Large intestine (tissue), 12 donors: ENCODE results near the gene CRYBB1. TPM values are rescaled to one million over a fixed set of nuclear protein-coding genes. Genes with fewer than 3 reads are reported as not detected.

ENCODE experiments used
- DNase-seq, 2 donors: peaks; one replicate each; pipeline versions ENCODE4 v3.0.0 to v3.0.0-alpha.2; 2013
- H3K27ac ChIP-seq: one replicate; pipeline ENCODE4 v1.5.1; 2013; ENCODE audit warnings: low read length
- H3K27me3 ChIP-seq: 2 replicates; pipeline ENCODE4 v1.6.1; 2013; ENCODE audit warnings: low read length; ENCODE audit not compliant: control insufficient read depth, insufficient read depth
- H3K36me3 ChIP-seq: 2 replicates; pipeline ENCODE4 v1.6.1; 2013; ENCODE audit warnings: low read length; ENCODE audit not compliant: control insufficient read depth, insufficient read depth
- H3K4me1 ChIP-seq: one replicate; pipeline ENCODE4 v1.6.1; 2013; ENCODE audit warnings: low read length; ENCODE audit not compliant: control insufficient read depth, insufficient read depth
- H3K4me3 ChIP-seq: one replicate; pipeline ENCODE4 v1.5.1; 2013; ENCODE audit warnings: low read length
- H3K9me3 ChIP-seq: one replicate; pipeline ENCODE4 v1.6.1; 2013; ENCODE audit warnings: mild to moderate bottlenecking, low read depth, low read length, moderate library complexity; ENCODE audit not compliant: control insufficient read depth
- WGBS: methylation state at CpG from one replicate; pipeline ENCODE4 v1.1.5; 2013; ENCODE audit warnings: low lambda C conversion rate; ENCODE audit not compliant: insufficient coverage; 5-methylcytosine and 5-hydroxymethylcytosine counted together
- long read RNA-seq, 11 donors: transcript quantifications; one replicate each; lab custom pipeline, GENCODE V29; 2026
- polyA plus RNA-seq: library from polyadenylated mRNA; unstranded; fragments of 120-200 nt; gene quantifications from one replicate; pipeline ENCODE4 v1.2.1, GENCODE V29; 2013

CRYBB1 gene
- 0.73 TPM for polyA plus RNA-seq
- long read RNA-seq, donor 1, result 0 reads
- long read RNA-seq, donor 2, partial matches to known transcripts, result 0 of 1 reads
- long read RNA-seq, donor 2, other reads (novel, unspliced or antisense), result 0 of 1 reads
- long read RNA-seq, donor 3, result 0 reads
- long read RNA-seq, donor 4, result 0 reads
- long read RNA-seq, donor 5, result 0 reads
- long read RNA-seq, donor 6, result 0 reads
- long read RNA-seq, donor 7, result 0 reads
- long read RNA-seq, donor 8, result 0 reads
- long read RNA-seq, donor 9, result 0 reads
- long read RNA-seq, donor 10, partial matches to known transcripts, result 0 of 1 reads
- long read RNA-seq, donor 10, other reads (novel, unspliced or antisense), result 0 of 1 reads
- long read RNA-seq, donor 11, result 0 reads

- no peaks in the 10 kb centered on the region for H3K9me3 ChIP-seq
- H3K4me1 ChIP-seq, result peaks cover 5% of the 10 kb centered on the region
- H3K36me3 ChIP-seq, result no peaks in the 10 kb centered on the region
- WGBS, result 22% methylated on average over 1 of the region's 7 CpGs
- no peak within 1 kb of the TSS for H3K27ac ChIP-seq
- no peak within 1 kb of the TSS for H3K4me3 ChIP-seq
- peak in 1 of 2 donors; percentile 14 for DNase-seq
- peaks cover 14% of the 10 kb centered on the region for H3K27me3 ChIP-seq
Measured at GRCh38 chr22:26617271-26618199, at the start of gene CRYBB1. Gene CRYBB1, minus strand, starts transcription at chr22:26618027. Its CDS starts 1,708 bp downstream, at chr22:26616319.

DNA sequence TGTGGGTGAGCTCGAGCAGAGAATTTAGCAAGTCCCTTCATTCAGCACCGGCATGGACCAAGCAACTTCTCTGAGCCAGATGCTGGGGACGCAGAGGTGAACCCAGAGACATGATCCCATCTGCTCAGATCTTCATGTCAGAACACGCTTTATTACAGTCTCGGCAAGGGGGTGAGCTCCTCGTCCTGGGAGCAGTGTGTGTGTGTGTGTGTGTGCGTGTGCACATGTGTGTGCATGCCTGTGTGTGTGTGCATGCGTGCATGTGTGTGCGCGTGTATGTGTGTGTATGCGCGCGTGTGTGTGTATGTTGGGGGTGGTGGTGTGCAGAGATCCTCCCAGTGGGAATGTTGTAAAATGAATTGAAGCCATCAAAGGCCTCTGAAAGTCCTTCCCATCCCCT, 49.3 kb upstream of the CRYBB1 start:
- Histone ChIP-seq H3K9me3 (no peaks in the 10 kb centered on the region), H3K27ac (no peak overlapping the region), H3K36me3 (no peaks in the 10 kb centered on the region), H3K4me1 (peaks cover 4% of the 10 kb centered on the region), H3K4me3 (no peak overlapping the region), H3K27me3 (peaks cover 5% of the 10 kb centered on the region)
- no peak for DNase-seq
- WGBS, result no CpG with 5 or more reads among the region's 13 CpGs

- no CpG with 5 or more reads among the region's 4 CpGs for WGBS
Measured at GRCh38 chr22:26665813-26666231, 48.0 kb upstream of the CRYBB1 start.

GRCh38 chr22:26663374-26663923, 45.6 kb upstream of the CRYBB1 start:
- H3K36me3 ChIP-seq, result no peaks in the 10 kb centered on the region
- H3K9me3 ChIP-seq, result peaks cover 2% of the 10 kb centered on the region
- H3K4me3 ChIP-seq, result no peak overlapping the region
- H3K27me3 ChIP-seq, result peaks cover 36% of the 10 kb centered on the region
- DNase-seq, result no peak
- WGBS, result no CpG with 5 or more reads among the region's 9 CpGs
- peaks cover 3% of the 10 kb centered on the region for H3K4me1 ChIP-seq
- no peak overlapping the region for H3K27ac ChIP-seq

More at GRCh38 chr22:26665813-26666231, 48.0 kb upstream of the CRYBB1 start:
- Histone ChIP-seq H3K9me3 (no peaks in the 10 kb centered on the region), H3K27me3 (peaks cover 15% of the 10 kb centered on the region), H3K4me3 (no peak overlapping the region), H3K27ac (no peak overlapping the region), H3K4me1 (no peaks in the 10 kb centered on the region), H3K36me3 (no peaks in the 10 kb centered on the region)
- no peak for DNase-seq

DNA sequence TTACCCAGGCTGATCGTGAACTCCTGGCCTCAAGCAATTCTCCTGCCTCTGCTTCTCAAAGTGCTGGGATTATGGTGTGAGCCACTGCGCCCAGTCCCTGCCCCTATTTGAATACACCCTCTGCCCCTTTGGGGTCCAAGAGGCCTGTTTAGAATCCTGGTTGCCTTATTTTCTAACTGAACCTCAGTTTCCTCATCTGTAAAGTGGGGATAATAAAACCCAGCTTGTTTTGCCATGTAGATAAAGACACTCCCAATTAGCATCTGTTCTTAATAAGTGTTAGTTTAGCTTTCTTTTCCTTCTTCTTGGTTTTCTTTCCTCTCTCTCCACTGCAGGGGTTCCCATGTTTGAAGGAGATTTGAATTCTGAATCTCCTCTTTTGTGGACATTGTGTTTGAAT, 44.3 kb upstream of the CRYBB1 start:
- WGBS, result 100% methylated on average over 1 of the region's 2 CpGs
- H3K27me3 ChIP-seq, result peaks cover 49% of the 10 kb centered on the region

DNA sequence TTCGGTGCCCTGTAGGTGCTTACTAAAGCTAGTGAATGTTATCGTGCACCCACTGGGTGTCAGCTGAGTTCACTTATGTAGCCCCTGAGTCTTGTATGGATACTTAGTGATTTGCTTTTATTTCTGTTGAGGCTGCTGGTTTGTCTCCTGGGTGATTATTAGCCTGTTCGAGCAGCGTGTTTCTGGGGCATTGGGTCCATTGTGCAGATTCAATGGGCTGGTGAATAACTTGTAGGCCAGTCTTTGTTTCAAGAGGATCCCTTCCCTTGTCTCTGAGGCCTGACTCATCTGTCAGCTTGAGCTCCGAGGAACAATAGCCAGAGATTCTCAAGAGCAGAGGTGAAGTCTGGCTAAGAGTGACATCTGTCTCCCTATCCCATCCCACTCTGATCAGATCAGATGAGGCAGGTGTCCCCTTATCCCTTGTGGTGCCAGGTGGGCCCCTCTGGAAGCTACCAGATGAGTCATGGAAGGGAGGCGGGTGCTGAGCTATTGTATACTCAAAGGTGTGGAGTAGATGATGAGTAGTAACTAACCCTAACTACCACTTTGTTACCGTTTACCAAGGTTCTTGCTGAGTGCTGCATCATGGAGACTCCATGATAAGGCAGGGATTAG, 43.2 kb upstream of the CRYBB1 start:
- no peak overlapping the region for H3K27ac ChIP-seq
- no peak for DNase-seq
- H3K27me3 ChIP-seq, result peaks cover 58% of the 10 kb centered on the region
- no peak overlapping the region for H3K4me3 ChIP-seq
- peaks cover 7% of the 10 kb centered on the region for H3K9me3 ChIP-seq
- no CpG with 5 or more reads among the region's 7 CpGs for WGBS
- no peaks in the 10 kb centered on the region for H3K36me3 ChIP-seq
- peaks cover 10% of the 10 kb centered on the region for H3K4me1 ChIP-seq

More for the DNA sequence above, 44.3 kb upstream of the CRYBB1 start:
- peaks cover 7% of the 10 kb centered on the region for H3K4me1 ChIP-seq
- peaks cover 4% of the 10 kb centered on the region for H3K9me3 ChIP-seq
- no peak overlapping the region for H3K4me3 ChIP-seq
- DNase-seq, result no peak
- H3K36me3 ChIP-seq, result no peaks in the 10 kb centered on the region
- H3K27ac ChIP-seq, result no peak overlapping the region

GRCh38 chr22:26660356-26660755, 42.5 kb upstream of the CRYBB1 start:
- H3K4me1 ChIP-seq, result peaks cover 10% of the 10 kb centered on the region
- no peak for DNase-seq
- no peak overlapping the region for H3K4me3 ChIP-seq
- WGBS, result no CpG with 5 or more reads among the region's 6 CpGs
- no peak overlapping the region for H3K27ac ChIP-seq
- peaks cover 7% of the 10 kb centered on the region for H3K9me3 ChIP-seq
- peaks cover 65% of the 10 kb centered on the region for H3K27me3 ChIP-seq
- H3K36me3 ChIP-seq, result no peaks in the 10 kb centered on the region

GRCh38 chr22:26658671-26659478, 41.0 kb upstream of the CRYBB1 start:
- peaks cover 7% of the 10 kb centered on the region for H3K9me3 ChIP-seq
- peak in 1 of 2 donors; percentile 55 for DNase-seq
- H3K4me1 ChIP-seq, result peaks cover 10% of the 10 kb centered on the region
- peaks cover 77% of the 10 kb centered on the region for H3K27me3 ChIP-seq
- H3K36me3 ChIP-seq, result no peaks in the 10 kb centered on the region
- no CpG with 5 or more reads among the region's 27 CpGs for WGBS
- H3K27ac ChIP-seq, result no peak overlapping the region
- no peak overlapping the region for H3K4me3 ChIP-seq

DNA sequence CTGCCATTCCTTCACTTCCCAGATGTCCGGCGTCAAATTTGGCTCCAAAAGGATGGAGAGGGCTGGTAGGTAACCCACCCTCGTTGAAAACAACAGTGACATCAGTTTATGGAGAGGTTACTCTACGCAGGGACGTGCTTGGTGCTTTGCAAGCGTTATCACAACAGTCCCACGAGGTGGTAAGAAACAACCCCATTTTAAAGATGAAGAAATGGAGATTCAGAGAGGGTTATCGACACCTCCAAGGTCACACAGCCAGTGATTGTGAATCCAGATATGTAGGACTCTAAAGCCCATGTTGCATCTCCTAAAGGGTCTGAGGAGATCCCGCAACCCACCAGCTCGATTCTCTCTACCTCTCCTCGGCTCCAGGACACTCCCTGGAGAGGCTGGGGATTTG, 40.3 kb upstream of the CRYBB1 start:
- Histone ChIP-seq H3K27ac (no peak overlapping the region), H3K9me3 (peaks cover 7% of the 10 kb centered on the region), H3K4me3 (no peak overlapping the region), H3K36me3 (no peaks in the 10 kb centered on the region), H3K27me3 (peaks cover 81% of the 10 kb centered on the region), H3K4me1 (peaks cover 10% of the 10 kb centered on the region)
- WGBS, result no CpG with 5 or more reads among the region's 11 CpGs
- DNase-seq, result no peak
